HepG2 (cell line): ENCODE results near the gene TNFRSF6B. TPM values are rescaled to one million over a fixed set of nuclear protein-coding genes. Genes with fewer than 3 reads are reported as not detected.
A peak's percentile ranks its signal among the peaks of the same experiment; 100 is the strongest.

Experiments used
- ATAC-seq: fragments of 200-7000 bp; cut with Tn5 transposase; 3 replicates; pipeline ENCODE4 v1.9.1; 2020; ENCODE audit warnings: mild to moderate bottlenecking, moderate library complexity
- BruUV-seq: library from RNA; stranded (reverse); fragments of 400-500 nt; replicated peaks from 2 replicates; lab custom pipeline; 2021; lab: Mats Ljungman, UMichigan
- CTCF ChIA-PET: fragments of 300-600 bp; formaldehyde crosslinking; extraction: SDS; loops from one replicate; lab custom pipeline; 2021; ENCODE audit warnings: low total read pairs, inconsistent platforms, low intra/inter-chr PET ratio; lab: Yijun Ruan, JAX
- POLR2A ChIA-PET: fragments of 350-600 bp; sonication (Branson Sonifier 250); formaldehyde crosslinking; loops from one replicate; lab custom pipeline; 2020; ENCODE audit warnings: antibody characterized with exemption, inconsistent platforms; lab: Yijun Ruan, JAX
- DNase-seq: peaks from one replicate; pipeline ENCODE4 v3.0.0-alpha.2; 2015; ENCODE audit warnings: low spot score
- FAIRE-seq: peaks from 3 replicates; lab custom pipeline; 2011; peaks lifted over from hg19 to GRCh38; lab: Jason Lieb, UNC
- H2AFZ ChIP-seq: one replicate; pipeline ENCODE4 v1.6.1; 2011; ENCODE audit warnings: low read length, inconsistent platforms
- H3K27ac ChIP-seq: fragments of 300-600 bp; 3 replicates; pipeline ENCODE4 v1.8.0; 2011; ENCODE audit warnings: mixed run types, mild to moderate bottlenecking, mixed read lengths, low read length, inconsistent platforms; ENCODE audit not compliant: insufficient read depth; ENCODE audit errors: extremely low read length
- H3K27me3 ChIP-seq, 2 experiments: fragments of 200-600 bp in 1 of 2; 2 replicates in 1 of 2; 3 replicates in 1 of 2; pipeline versions ENCODE4 v1.6.0 to v1.8.0; 2011; ENCODE audit warnings: low read length in 2 of 2, mild to moderate bottlenecking in 2 of 2, moderate library complexity in 2 of 2, inconsistent platforms in 1 of 2; ENCODE audit not compliant: insufficient read depth in 2 of 2, control insufficient read depth in 1 of 2
- H3K36me3 ChIP-seq, 2 experiments: fragments of 200-600 bp in 1 of 2; replicated peaks in 1 of 2; 2 replicates in 1 of 2; 3 replicates in 1 of 2; pipeline versions ENCODE4 v1.5.1 to v1.8.0; 2011; ENCODE audit warnings: low read length in 2 of 2, inconsistent platforms in 1 of 2; ENCODE audit not compliant: insufficient read depth in 2 of 2, control insufficient read depth in 1 of 2
- H3K4me1 ChIP-seq: 2 replicates; pipeline ENCODE4 v1.5.1; 2012; ENCODE audit warnings: low read length, inconsistent platforms; ENCODE audit not compliant: insufficient read depth
- H3K4me2 ChIP-seq: 2 replicates; pipeline ENCODE4 v1.6.0; 2011; ENCODE audit warnings: low read depth, low read length, inconsistent platforms
- H3K4me3 ChIP-seq, 3 experiments: fragments of 200-600 bp in 1 of 3; sonication (generic), shearing (Covaris generic) in 1 of 3; replicated peaks in 1 of 3; 2 replicates each; pipeline ENCODE4 v1.5.1; 2011 to 2016; ENCODE audit warnings: low read length in 3 of 3, inconsistent platforms in 2 of 3, low read depth in 2 of 3, mild to moderate bottlenecking in 2 of 3, control low read depth in 1 of 3, mixed read lengths in 1 of 3; ENCODE audit not compliant: insufficient read depth in 1 of 3
- H3K79me2 ChIP-seq: one replicate; pipeline ENCODE4 v1.6.1; 2011; ENCODE audit warnings: low read length, inconsistent platforms; ENCODE audit not compliant: insufficient read depth
- H3K9ac ChIP-seq: 2 replicates; pipeline ENCODE4 v1.6.0; 2011; ENCODE audit warnings: mild to moderate bottlenecking, low read depth, low read length, inconsistent platforms; ENCODE audit not compliant: insufficient read depth
- H3K9me3 ChIP-seq: 2 replicates; pipeline ENCODE4 v1.5.1; 2012; ENCODE audit warnings: mild to moderate bottlenecking, low read length
- H4K20me1 ChIP-seq: 2 replicates; pipeline ENCODE4 v1.6.0; 2011; ENCODE audit warnings: inconsistent platforms, mild to moderate bottlenecking, low read length, moderate library complexity; ENCODE audit not compliant: insufficient read depth
- AGO2 ChIP-seq: fragments of 200-400 bp; formaldehyde crosslinking; optimal IDR thresholded peaks from 2 replicates; pipeline ENCODE3; 2017; ENCODE audit warnings: mild to moderate bottlenecking, low read depth, low read length, moderate library complexity
- ESRRA ChIP-seq: sonication (generic); formaldehyde crosslinking; IDR thresholded peaks from 2 replicates; pipeline ENCODE4 v1.5.1; 2020; ENCODE audit warnings: mild to moderate bottlenecking, low read depth, missing genetic modification reagents
- ZNF562 ChIP-seq: sonication (generic); formaldehyde crosslinking; IDR thresholded peaks from 2 replicates; pipeline ENCODE4 v1.8.0; 2022; ENCODE audit warnings: missing genetic modification reagents, borderline replicate concordance
- WGBS: methylation state at CpG from one replicate; pipeline ENCODE4 v1.1.6; 2017; ENCODE audit warnings: low lambda C conversion rate; 5-methylcytosine and 5-hydroxymethylcytosine counted together
- in situ Hi-C: cut with HindIII; loops from 2 replicates; pipeline ENCODE4 v1.10.0; 2017; ENCODE audit warnings: low pct_unique_long_range_greater_than_20kb; ENCODE audit not compliant: extremely low pct_ligation_motif_present
- intact Hi-C: fragments of 100-400 bp; cut with micrococcal nuclease; formaldehyde crosslinking; loops from one replicate; pipeline ENCODE4 v1.10.0; 2022; ENCODE audit not compliant: unreplicated experiment
- polyA plus RNA-seq, 8 experiments: library from polyadenylated mRNA; depleted of rRNA in 3 of 8; stranded (reverse) in 7 of 8; unstranded in 1 of 8; fragments of >200 nt; fragmentation: Illumina TruSeq in 4 of 8; extraction: Trizol in 4 of 8; gene quantifications; 2 replicates each; pipeline versions ENCODE4 v1.2.1 to v1.2.3, GENCODE V29; 2011 to 2016; ENCODE audit warnings: low read depth in 4 of 8, missing spikeins in 1 of 8, mixed read lengths in 1 of 8; ENCODE audit not compliant: insufficient read depth in 1 of 8
- total RNA-seq, 5 experiments: library from RNA; depleted of rRNA; stranded (reverse); fragments of >200 nt; fragmentation: Illumina TruSeq; extraction: Trizol; gene quantifications; 2 replicates each; pipeline ENCODE4 v1.2.3, GENCODE V29; 2016; ENCODE audit warnings: low read depth in 1 of 5
- TF ChIP-seq, protein P1 (sequence below): sonication (generic); formaldehyde crosslinking; IDR thresholded peaks from 2 replicates; pipeline ENCODE4 v1.5.0; 2020; ENCODE audit warnings: mild to moderate bottlenecking, missing genetic modification reagents
- TF ChIP-seq, protein P2 (sequence below): sonication (generic); formaldehyde crosslinking; IDR thresholded peaks from 2 replicates; pipeline ENCODE4 v1.5.1; 2020; ENCODE audit warnings: missing genetic modification reagents, mild to moderate bottlenecking, borderline replicate concordance

Gene TNFRSF6B
- total and polyA plus RNA-seq, 2 of the 13 experiments (the other 11 are each of a cell fraction or from before 2014, with no cell fraction given) = 0.24 TPM; not detected in 1

DNA sequence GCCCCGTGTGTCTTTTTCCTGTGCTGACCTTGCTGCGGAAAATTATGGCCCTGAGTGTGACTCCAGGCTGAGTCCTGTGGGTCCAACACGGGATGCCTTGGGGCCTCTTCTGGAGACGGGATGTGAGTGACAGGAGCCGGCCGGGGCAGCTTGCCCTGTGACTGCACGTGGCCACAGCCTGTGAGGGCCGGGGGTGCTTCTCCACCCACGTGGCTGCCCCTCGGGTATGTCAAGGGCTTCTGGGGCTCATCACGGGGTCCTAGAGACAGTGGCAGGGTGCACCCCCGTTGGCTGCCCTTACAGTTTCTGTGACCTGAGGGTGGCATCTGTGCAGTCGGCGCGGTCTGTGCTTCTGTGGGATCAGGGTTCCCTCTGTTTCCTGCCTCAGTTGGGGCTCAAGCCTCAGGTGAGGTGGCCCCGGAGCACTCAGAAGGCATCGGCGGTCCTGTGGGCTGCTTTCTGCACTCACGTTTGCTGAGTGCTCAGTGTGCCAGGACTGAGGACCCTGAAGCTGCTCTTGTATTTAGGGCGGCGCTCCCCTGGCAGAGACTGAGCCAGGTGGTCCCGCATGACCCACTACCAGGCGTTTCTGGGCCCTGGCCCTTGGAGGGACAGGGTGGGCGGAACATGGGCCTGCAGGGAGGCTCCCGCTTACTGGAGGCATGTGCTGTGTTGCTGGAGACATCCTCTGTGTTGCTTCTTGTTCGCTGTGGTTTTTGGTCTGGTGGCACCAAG lies 33.0 kb upstream of the TNFRSF6B start:
- Histone ChIP-seq H3K9ac (no peak overlapping the region), H3K27ac (no peak overlapping the region), H3K4me3 (no peak overlapping the region), H3K36me3 (peaks cover 39 to 60% of the 10 kb centered on the region in 2 experiments), H3K27me3 (no peaks in the 10 kb centered on the region; a peak in 1 of 5 replicates), H3K4me1 (peaks cover 20% of the 10 kb centered on the region), H3K9me3 (no peaks in the 10 kb centered on the region), H3K4me2 (no peak overlapping the region), H4K20me1 (no peaks in the 10 kb centered on the region), H3K79me2 (peaks cover 17% of the 10 kb centered on the region), H2AFZ (no peak overlapping the region)
- FAIRE-seq (no peak), ATAC-seq (no peak), DNase-seq (no peak)
- ChIA-PET CTCF (no interaction called here), POLR2A (no interaction called here)
- intact Hi-C loops (no loop called here), in situ Hi-C loops (no loop called here)
- TF ChIP-seq ZNF562 (CRISPR knock-in tag) = no peak
- peak; percentile 38 for TF ChIP-seq AGO2
- TF ChIP-seq, protein P1, sequence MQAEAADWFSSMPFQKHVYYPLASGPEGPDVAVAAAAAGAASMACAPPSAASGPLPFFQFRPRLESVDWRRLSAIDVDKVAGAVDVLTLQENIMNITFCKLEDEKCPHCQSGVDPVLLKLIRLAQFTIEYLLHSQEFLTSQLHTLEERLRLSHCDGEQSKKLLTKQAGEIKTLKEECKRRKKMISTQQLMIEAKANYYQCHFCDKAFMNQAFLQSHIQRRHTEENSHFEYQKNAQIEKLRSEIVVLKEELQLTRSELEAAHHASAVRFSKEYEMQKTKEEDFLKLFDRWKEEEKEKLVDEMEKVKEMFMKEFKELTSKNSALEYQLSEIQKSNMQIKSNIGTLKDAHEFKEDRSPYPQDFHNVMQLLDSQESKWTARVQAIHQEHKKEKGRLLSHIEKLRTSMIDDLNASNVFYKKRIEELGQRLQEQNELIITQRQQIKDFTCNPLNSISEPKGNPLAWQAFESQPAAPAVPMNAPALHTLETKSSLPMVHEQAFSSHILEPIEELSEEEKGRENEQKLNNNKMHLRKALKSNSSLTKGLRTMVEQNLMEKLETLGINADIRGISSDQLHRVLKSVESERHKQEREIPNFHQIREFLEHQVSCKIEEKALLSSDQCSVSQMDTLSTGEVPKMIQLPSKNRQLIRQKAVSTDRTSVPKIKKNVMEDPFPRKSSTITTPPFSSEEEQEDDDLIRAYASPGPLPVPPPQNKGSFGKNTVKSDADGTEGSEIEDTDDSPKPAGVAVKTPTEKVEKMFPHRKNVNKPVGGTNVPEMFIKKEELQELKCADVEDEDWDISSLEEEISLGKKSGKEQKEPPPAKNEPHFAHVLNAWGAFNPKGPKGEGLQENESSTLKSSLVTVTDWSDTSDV (CRISPR knock-in tag) = no peak
- TF ChIP-seq ESRRA = no peak
- TF ChIP-seq, protein P2, sequence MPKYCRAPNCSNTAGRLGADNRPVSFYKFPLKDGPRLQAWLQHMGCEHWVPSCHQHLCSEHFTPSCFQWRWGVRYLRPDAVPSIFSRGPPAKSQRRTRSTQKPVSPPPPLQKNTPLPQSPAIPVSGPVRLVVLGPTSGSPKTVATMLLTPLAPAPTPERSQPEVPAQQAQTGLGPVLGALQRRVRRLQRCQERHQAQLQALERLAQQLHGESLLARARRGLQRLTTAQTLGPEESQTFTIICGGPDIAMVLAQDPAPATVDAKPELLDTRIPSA = no peak
- BruUV-seq = no TSS peak
- 96% methylated on average over 26 of the region's 26 CpGs for WGBS
